OCI-LY3 (cell line): ENCODE measurements around the gene UBAP2L.

ENCODE experiments used
- EZH2phosphoT487 ChIP-seq: fragments of 200-600 bp; shearing (Covaris generic); IDR thresholded peaks from 2 replicates; pipeline ENCODE4 v1.6.1; 2018; ENCODE audit warnings: antibody characterized with exemption, mixed run types, low read depth
- TF ChIP-seq, protein P1 (sequence below): fragments of 200-600, 300-600 bp; sonication (generic); IDR thresholded peaks from 2 replicates; pipeline ENCODE4 v1.5.1; 2014; ENCODE audit warnings: antibody characterized with exemption, low read length, low read depth

DNA sequence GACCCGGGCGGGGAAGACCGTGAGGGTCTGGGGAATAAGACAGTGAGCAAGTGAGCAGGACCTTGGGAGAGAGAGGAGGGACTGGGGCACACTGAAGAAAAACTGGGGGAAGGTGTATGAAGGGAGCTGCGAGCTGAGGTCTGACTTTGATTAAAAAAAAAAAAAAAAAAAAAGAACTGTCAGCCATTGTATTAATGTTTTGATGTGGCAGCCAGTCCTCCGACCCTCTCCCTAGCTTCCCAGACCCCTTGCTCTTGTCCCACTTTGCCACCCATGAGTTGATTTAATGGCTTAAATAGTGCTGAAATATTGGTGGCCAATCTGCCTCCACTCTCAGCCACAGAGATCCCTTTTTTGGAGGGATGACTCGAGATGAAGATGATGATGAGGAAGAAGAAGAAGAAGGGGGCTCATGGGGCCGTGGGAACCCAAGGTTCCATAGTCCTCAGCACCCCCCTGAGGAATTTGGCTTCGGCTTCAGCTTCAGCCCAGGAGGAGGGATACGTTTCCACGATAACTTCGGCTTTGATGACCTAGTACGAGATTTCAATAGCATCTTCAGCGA lies 52.3 kb downstream of the UBAP2L start:
- TF ChIP-seq, protein P1, sequence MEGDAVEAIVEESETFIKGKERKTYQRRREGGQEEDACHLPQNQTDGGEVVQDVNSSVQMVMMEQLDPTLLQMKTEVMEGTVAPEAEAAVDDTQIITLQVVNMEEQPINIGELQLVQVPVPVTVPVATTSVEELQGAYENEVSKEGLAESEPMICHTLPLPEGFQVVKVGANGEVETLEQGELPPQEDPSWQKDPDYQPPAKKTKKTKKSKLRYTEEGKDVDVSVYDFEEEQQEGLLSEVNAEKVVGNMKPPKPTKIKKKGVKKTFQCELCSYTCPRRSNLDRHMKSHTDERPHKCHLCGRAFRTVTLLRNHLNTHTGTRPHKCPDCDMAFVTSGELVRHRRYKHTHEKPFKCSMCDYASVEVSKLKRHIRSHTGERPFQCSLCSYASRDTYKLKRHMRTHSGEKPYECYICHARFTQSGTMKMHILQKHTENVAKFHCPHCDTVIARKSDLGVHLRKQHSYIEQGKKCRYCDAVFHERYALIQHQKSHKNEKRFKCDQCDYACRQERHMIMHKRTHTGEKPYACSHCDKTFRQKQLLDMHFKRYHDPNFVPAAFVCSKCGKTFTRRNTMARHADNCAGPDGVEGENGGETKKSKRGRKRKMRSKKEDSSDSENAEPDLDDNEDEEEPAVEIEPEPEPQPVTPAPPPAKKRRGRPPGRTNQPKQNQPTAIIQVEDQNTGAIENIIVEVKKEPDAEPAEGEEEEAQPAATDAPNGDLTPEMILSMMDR = no peak
- TF ChIP-seq EZH2phosphoT487 = no peak
